Measurements from ENCODE around the gene MARCHF11.

- TF ChIP-seq POLR2A (IDR thresholded peaks at IDR 0.05; ENCODE audit: low read depth, low read length) (no peak), POLR2AphosphoS5 (IDR thresholded peaks at IDR 0.05; ENCODE audit: low read depth, low read length) (no peak), SPI1 (IDR thresholded peaks at IDR 0.05; ENCODE audit: low read depth, low read length) (no peak), TAF1 (IDR thresholded peaks at IDR 0.05; ENCODE audit: low read depth, low read length) (no peak)
These were observed 122.3 kb downstream of the MARCHF11 start for GRCh38 chr5:16057277-16057676.
